GM21515 (cell line): ENCODE results near the gene PARN.
A peak's percentile ranks its signal among the peaks of the same experiment; 100 is the strongest.
"Not testable (repeated sequence)": the region's sequence is repeated elsewhere in the genome, so short reads cannot be mapped to it uniquely, and the experiment has no call there.

Experiments
- ATAC-seq: cut with Tn5 transposase; IDR thresholded peaks from one replicate; pipeline ENCODE4 v1.9.1; 2021; ENCODE audit not compliant: unreplicated experiment

Gene PARN

DNA sequence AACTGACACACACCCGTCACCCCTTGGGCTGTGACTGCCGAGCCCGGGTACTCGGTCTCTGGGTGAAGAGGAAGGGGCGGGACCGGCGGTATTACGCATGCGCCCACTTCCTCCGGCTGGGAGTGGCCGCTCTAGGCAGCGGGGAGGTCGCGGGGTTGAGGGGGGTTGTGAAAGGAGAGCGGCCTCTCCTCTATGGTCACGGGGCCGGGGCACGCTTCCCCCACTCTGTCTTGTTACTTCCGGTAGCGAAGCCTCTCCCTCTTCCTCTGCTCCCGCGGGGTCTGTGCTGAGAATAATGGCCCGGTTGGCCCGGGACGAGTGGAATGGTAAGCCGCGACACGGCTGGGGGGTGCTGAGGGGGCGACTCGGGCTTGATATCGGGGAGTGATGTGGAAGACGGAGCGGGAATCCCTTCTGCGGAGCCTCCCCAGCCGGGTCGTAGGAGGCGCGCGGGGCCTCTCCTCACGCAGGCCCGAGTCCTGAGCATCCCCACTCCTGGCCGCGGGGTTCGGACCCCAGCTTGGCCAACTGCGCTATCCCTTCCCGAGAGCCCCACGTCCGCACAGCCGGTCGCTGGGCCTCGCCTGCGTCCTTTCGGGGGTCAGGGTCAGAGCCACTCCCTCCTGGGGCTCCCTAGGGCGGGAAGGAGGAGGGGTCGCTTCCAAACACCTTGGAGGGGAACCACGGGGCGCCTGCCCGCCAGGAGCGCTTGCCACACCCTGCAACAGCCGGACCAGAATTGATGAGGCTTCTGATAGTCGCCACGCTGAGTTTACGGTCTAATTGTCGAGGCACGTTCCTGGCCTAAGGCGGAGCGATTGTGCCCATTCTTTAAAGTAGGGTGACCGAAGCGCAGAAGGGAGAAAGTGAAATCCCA, 2.9 kb upstream of the PARN start, which contains the start of gene BFAR:
TSS of gene BFAR (plus strand) at position 259 of the 877 bp plus-strand sequence. CDS start 11,396 bp downstream, outside the sequence.
- peak; percentile 74 for ATAC-seq

GRCh38 chr16:14630620-14631330, 715 bp upstream of the PARN start:
- ATAC-seq = not testable (repeated sequence)

GRCh38 chr16:14629612-14629918, 495 bp downstream of the PARN start:
- ATAC-seq = peak; percentile 3

DNA sequence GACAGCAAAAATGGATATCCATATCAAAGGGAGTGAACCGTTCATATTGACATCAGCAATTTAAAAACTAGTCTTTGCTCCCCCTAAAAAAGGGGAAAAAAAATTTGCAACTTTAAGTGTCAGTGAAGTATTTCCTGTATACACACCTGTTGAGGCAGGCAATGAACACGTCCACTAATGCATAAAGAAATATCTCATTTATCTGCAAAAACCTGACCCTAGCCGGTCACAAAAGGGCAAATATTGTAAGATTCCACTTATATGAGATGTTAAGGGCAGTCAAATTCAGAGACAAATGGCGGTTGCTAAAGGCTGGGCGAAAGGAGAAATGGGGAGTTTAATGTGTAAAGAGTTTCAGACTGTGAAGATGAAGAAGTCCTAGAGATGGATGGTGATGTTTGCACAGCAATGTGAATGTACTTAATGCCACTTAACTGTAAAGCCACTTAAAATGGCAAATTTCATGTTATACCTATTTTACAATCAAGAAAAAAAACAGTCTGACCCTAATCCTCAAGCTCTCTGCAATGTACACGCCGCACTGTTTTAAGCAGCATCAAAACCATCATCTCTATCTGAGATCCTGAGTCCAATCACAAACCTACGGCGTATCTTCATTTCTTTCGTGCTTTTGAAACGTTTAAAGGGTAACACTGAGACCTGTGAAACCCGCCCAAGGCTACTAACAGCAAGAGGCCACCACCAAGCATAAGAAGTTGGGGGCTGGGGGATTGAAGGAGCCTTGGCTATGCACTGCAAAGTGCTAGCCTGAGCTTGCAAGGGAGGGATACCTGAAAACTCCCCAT, 1.1 kb downstream of the PARN start:
- ATAC-seq = no peak

GRCh38 chr16:14627078-14627477, 3.0 kb downstream of the PARN start:
- no peak for ATAC-seq

DNA sequence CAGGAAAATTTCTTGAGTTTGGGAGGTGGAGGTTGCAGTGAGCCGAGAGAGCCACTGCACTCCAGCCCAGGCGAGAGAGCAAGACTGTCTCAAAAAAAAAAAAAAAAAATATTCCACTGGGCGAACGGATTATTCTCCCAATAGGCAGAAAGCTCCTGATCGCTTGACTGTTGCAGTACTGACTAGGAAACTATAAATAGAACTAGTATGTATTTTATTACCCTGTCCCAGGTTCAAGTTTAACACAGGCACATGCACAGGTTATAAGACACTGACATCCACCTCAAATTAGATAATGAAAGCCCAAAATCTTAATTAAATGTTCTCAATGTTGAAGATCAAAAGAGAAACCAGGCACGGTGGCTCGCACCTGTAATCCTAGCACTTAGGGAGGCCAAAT, 11.5 kb downstream of the PARN start:
- ATAC-seq = no peak

DNA sequence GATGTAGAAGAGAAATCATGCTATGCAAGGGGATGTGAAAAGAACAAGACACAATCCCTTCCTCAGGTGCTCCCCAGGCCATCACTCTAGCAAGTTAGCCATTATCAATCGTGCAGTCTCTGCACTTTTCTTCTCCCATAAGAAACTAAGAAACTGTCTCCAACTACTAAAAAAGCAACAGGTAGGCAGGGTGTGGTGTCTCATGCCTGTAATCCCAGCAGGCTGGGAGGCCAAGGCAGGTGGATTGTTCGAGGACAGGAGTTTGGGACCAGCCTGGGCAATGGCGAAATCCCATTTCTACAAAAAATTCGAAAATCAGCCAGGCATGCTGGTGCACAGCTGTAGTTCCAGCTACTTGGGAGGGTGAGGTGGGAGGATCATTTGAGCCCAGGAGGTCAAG, 13.8 kb downstream of the PARN start:
- ATAC-seq = no peak

GRCh38 chr16:14613991-14614390, 16.1 kb downstream of the PARN start:
- no peak for ATAC-seq

- no peak for ATAC-seq
These were observed 18.4 kb downstream of the PARN start for GRCh38 chr16:14611660-14612059.

DNA sequence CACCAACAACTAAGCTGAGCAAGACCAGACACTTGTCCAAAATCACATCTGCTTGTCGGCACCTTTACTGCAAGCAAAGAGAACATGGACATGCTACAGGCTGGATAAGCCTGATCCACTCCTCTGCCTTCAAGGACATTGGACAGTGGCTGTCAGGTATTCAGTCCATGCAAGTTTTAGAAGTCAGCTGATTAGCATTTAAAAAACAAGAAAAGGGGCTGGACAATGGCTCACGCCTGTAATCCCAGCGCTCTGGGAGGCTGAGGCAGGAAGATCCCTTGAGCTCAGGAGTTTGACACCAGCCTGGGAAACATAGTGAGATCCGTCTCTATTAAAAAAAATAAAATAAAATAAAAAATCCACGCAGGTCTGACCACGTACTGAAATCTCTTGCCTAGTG, 20.3 kb downstream of the PARN start:
- ATAC-seq = no peak

GRCh38 chr16:14608604-14609003, 21.5 kb downstream of the PARN start:
- peak; percentile 6 for ATAC-seq

DNA sequence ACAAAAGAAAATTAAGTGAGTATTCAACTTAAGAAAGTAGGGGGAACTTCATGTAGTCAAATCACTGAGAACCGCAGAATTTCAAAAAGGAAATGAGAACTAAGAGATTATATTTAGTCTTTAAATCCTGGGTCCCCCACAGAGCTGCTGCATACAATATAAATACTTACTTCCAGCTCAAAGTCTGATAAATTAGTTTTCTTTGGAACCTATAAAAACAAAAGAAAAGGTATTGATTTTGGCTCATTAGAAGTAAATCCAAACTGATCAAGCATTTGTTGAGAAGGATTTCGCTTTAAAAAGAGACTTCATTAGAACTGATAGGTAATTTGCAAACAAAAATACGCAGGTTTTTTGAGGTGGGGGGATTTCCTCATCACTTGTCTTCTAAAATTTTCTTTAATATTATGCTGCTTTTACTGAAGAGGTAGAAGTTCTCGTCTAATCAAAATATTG, 21.9 kb downstream of the PARN start:
- peak; percentile 59 for ATAC-seq

GRCh38 chr16:14606102-14606501, 24.0 kb downstream of the PARN start:
- no peak for ATAC-seq

DNA sequence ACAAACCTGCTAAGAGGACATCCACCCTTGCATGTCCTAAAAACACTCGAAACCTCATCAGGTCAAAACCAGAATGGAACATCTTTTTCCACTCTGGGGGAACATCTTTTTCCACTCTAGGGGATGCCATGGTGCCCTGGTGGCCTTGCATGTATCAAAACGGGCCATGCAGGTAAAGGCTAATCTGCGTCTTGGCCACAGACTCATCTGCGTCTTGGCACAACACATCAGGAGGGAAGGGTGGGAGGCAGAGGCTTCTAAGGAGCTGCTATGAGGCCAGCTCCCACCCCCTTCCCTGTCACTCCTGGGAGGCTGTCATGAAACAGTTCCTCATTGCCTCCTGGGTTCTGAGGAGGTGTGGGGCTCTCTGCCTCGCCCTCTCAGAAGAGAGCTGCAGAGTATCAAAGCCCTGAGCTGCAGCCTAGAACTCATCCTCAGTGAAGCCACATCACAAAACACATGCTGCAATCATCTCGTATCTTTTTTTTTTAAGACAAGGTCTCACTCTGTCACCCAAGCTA, 27.6 kb downstream of the PARN start:
- no peak for ATAC-seq

DNA sequence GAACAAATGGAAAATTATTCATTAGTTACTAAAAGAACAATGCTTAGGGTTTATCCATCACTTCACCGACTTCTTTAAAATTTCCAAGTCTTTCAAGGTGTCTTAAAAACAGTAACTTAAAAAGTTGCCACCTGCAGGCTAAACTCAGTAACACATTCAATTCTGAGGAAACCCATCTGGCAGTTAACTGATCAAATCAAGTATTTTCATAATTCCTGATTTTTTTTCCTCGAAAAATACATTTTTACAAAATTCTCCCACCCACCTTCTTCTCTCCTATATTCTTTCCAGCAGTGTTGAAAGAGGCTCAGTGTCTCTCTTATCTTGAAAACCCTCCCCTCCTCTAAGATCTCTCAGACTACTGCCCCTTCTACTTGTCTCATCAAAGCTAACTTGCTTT, 29.9 kb downstream of the PARN start:
- ATAC-seq = no peak

DNA sequence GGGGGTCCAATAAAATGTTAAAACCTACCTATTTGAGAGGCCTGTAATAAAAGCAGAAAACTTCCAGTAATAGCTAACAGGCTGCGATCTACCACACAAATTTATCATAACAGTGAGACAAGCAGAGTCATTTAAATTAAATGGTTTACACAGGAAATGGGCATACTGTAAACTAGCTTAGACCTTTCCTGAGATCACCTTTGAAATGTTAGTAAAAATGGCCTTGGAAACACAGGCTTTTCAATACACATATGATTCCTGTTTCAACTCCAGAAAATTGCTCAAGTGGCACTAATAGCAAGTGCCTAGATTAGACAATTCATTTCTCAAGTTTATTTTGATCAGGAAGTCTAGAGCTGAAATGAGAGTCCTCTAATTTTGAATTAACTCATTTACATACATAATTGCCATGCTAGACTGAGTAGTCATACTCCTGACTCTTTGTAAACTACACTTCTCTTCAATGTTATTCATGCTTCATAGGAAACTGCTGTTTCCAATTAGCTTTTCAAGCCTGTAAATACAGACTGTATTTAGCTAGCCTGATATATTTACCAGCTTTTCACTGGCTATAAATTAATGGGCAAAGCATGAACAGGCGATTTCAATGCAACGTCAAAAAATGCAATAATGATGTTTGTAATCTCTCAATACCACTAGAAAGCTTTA, 43.3 kb downstream of the PARN start:
- no peak for ATAC-seq

DNA sequence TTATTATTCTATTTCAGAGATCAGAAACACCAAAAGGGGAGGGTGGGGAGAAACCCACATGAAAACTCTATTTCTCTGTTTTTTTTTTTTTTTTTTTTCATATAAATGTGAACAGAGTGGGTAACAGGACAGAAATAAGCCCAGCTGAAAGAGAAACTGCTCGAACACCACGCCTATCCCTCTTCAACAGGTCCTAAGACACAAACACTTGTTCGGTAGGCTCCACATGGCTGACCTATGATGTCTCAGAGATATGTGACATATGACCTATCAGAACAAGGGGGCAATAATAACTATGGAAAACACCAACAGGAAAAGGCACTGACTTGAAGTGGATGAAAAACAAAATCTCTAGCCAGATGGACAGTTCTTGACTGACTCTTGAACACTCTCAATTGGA, 44.8 kb downstream of the PARN start:
- no peak for ATAC-seq

GRCh38 chr16:14580926-14581325, 49.1 kb downstream of the PARN start:
- ATAC-seq = not testable (repeated sequence)

- ATAC-seq = no peak
These were observed 50.8 kb downstream of the PARN start for GRCh38 chr16:14579266-14579665.

- no peak for ATAC-seq
These were observed 53.5 kb downstream of the PARN start for GRCh38 chr16:14576532-14576931.

DNA sequence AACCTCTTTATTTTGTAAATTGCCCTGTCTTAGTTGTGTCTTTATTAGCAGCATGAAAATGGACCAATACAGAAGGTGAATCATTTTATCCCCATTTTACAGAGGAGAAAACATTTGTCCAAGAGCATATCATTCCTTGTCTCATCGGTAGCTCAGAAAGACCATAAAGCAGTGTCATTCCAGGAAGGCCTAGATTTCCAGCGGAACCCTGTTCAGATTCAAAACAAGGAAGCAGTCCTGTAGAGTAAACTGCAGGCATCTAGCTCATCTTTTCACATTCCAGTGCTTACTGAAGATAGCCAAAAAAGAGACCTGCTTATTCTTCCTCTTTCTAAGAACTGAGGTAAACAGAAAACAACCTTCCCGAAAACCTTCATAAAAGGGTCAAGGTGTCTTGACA, 54.0 kb downstream of the PARN start:
- no peak for ATAC-seq
